Memory B cell (primary cell): ENCODE results near the gene MYH14.
"Not testable (repeated sequence)": the region's sequence is repeated elsewhere in the genome, so short reads cannot be mapped to it uniquely, and the experiment has no call there.

Experiments used
- ATAC-seq: fragments of 150-1000 bp; cut with Tn5 transposase; 2 replicates; pipeline ENCODE4 v1.10.0; 2021; ENCODE audit warnings: low read depth, mild to moderate bottlenecking, moderate library complexity
- DNase-seq, 2 donors: peaks; one replicate each; pipeline ENCODE4 v3.0.0; 2022; ENCODE audit warnings: low spot score in 2 of 2
- H3K27ac Mint-ChIP-seq: one replicate; pipeline ENCODE4 v1.8.0; 2022; ENCODE audit warnings: mild to moderate bottlenecking, moderate library complexity, mixed read lengths
- H3K27me3 Mint-ChIP-seq: one replicate; pipeline ENCODE4 v1.8.0; 2022; ENCODE audit warnings: mixed read lengths
- H3K36me3 Mint-ChIP-seq: one replicate; pipeline ENCODE4 v1.8.0; 2022; ENCODE audit warnings: mild to moderate bottlenecking, mixed read lengths
- H3K4me1 Mint-ChIP-seq: one replicate; pipeline ENCODE4 v1.8.0; 2022; ENCODE audit warnings: mixed read lengths
- H3K4me3 Mint-ChIP-seq: one replicate; pipeline ENCODE4 v1.8.0; 2022; ENCODE audit warnings: mild to moderate bottlenecking, moderate library complexity, mixed read lengths
- H3K9me3 Mint-ChIP-seq: one replicate; pipeline ENCODE4 v1.8.0; 2022; ENCODE audit warnings: mixed read lengths

MYH14 gene

GRCh38 chr19:50224986-50225747 is 21.7 kb downstream of the MYH14 start:
- ATAC-seq (no peak), DNase-seq (no peak)
- no peaks in the 10 kb centered on the region for H3K36me3 Mint-ChIP-seq
- H3K4me1 Mint-ChIP-seq, result no peaks in the 10 kb centered on the region
- peaks cover 4% of the 10 kb centered on the region for H3K9me3 Mint-ChIP-seq
- peaks cover 22% of the 10 kb centered on the region for H3K27me3 Mint-ChIP-seq
- H3K4me3 Mint-ChIP-seq, result no peak overlapping the region
- H3K27ac Mint-ChIP-seq, result no peak overlapping the region

GRCh38 chr19:50226536-50226935 is 23.1 kb downstream of the MYH14 start:
- H3K36me3 Mint-ChIP-seq, result no peaks in the 10 kb centered on the region
- peaks cover 27% of the 10 kb centered on the region for H3K27me3 Mint-ChIP-seq
- no peak for DNase-seq
- H3K9me3 Mint-ChIP-seq, result peaks cover 4% of the 10 kb centered on the region
- no peaks in the 10 kb centered on the region for H3K4me1 Mint-ChIP-seq
- no peak overlapping the region for H3K27ac Mint-ChIP-seq
- no peak overlapping the region for H3K4me3 Mint-ChIP-seq
- ATAC-seq, result no peak

- peaks cover 26% of the 10 kb centered on the region for H3K27me3 Mint-ChIP-seq
- H3K4me3 Mint-ChIP-seq, H3K9me3 Mint-ChIP-seq, H3K4me1 Mint-ChIP-seq, ATAC-seq, H3K27ac Mint-ChIP-seq, H3K36me3 Mint-ChIP-seq, DNase-seq: not testable (repeated sequence)
These were observed 24.7 kb downstream of the MYH14 start for GRCh38 chr19:50228153-50228552.

GRCh38 chr19:50230379-50231351 is 27.2 kb downstream of the MYH14 start:
- no peaks in the 10 kb centered on the region for H3K9me3 Mint-ChIP-seq
- no peaks in the 10 kb centered on the region for H3K36me3 Mint-ChIP-seq
- H3K4me1 Mint-ChIP-seq, result no peaks in the 10 kb centered on the region
- no peak overlapping the region for H3K4me3 Mint-ChIP-seq
- H3K27me3 Mint-ChIP-seq, result peaks cover 17% of the 10 kb centered on the region
- H3K27ac Mint-ChIP-seq, result no peak overlapping the region
- ATAC-seq (no peak), DNase-seq (no peak)

- DNase-seq, H3K4me1 Mint-ChIP-seq, ATAC-seq, H3K9me3 Mint-ChIP-seq, H3K4me3 Mint-ChIP-seq, H3K36me3 Mint-ChIP-seq, H3K27ac Mint-ChIP-seq: not testable (repeated sequence)
- peaks cover 17% of the 10 kb centered on the region for H3K27me3 Mint-ChIP-seq
These were observed 28.0 kb downstream of the MYH14 start for GRCh38 chr19:50231417-50231816.

GRCh38 chr19:50231821-50232220 is 28.4 kb downstream of the MYH14 start:
- H3K36me3 Mint-ChIP-seq, result no peaks in the 10 kb centered on the region
- H3K4me3 Mint-ChIP-seq, result no peak overlapping the region
- no peak overlapping the region for H3K27ac Mint-ChIP-seq
- peaks cover 17% of the 10 kb centered on the region for H3K27me3 Mint-ChIP-seq
- ATAC-seq, result no peak
- no peaks in the 10 kb centered on the region for H3K4me1 Mint-ChIP-seq
- no peak for DNase-seq
- H3K9me3 Mint-ChIP-seq, result no peaks in the 10 kb centered on the region

GRCh38 chr19:50232600-50232999 is 29.2 kb downstream of the MYH14 start:
- Mint-ChIP-seq H3K4me3 (no peak overlapping the region), H3K27ac (no peak overlapping the region), H3K4me1 (no peaks in the 10 kb centered on the region), H3K36me3 (no peaks in the 10 kb centered on the region), H3K27me3 (peaks cover 17% of the 10 kb centered on the region), H3K9me3 (no peaks in the 10 kb centered on the region)
- DNase-seq (no peak), ATAC-seq (no peak)

GRCh38 chr19:50233308-50233910 is 30.0 kb downstream of the MYH14 start:
- DNase-seq, result no peak
- Mint-ChIP-seq H3K27ac (no peak overlapping the region), H3K36me3 (no peaks in the 10 kb centered on the region), H3K27me3 (peaks cover 17% of the 10 kb centered on the region), H3K9me3 (no peaks in the 10 kb centered on the region), H3K4me3 (no peak overlapping the region), H3K4me1 (no peaks in the 10 kb centered on the region)
- ATAC-seq, result no peak

GRCh38 chr19:50237493-50237892 is 34.1 kb downstream of the MYH14 start:
- not testable (repeated sequence) for H3K4me3 Mint-ChIP-seq, H3K27ac Mint-ChIP-seq, H3K36me3 Mint-ChIP-seq, ATAC-seq, H3K4me1 Mint-ChIP-seq, H3K27me3 Mint-ChIP-seq, DNase-seq, H3K9me3 Mint-ChIP-seq

- DNase-seq (no peak), ATAC-seq (no peak)
These were observed 34.6 kb downstream of the MYH14 start for GRCh38 chr19:50238043-50238442.

GRCh38 chr19:50239921-50240590 is 36.6 kb downstream of the MYH14 start:
- Mint-ChIP-seq H3K36me3 (peaks cover 2% of the 10 kb centered on the region), H3K9me3 (peaks cover 1% of the 10 kb centered on the region), H3K27ac (no peak overlapping the region), H3K4me1 (peaks cover 3% of the 10 kb centered on the region), H3K27me3 (peaks cover 12% of the 10 kb centered on the region), H3K4me3 (no peak overlapping the region)
- ATAC-seq, result no peak
- no peak for DNase-seq

More at GRCh38 chr19:50238043-50238442, 34.6 kb downstream of the MYH14 start:
- H3K36me3 Mint-ChIP-seq, result peaks cover 2% of the 10 kb centered on the region
- no peak overlapping the region for H3K27ac Mint-ChIP-seq
- H3K4me3 Mint-ChIP-seq, result no peak overlapping the region
- H3K4me1 Mint-ChIP-seq, result peaks cover 3% of the 10 kb centered on the region
- H3K9me3 Mint-ChIP-seq, result no peaks in the 10 kb centered on the region
- peaks cover 7% of the 10 kb centered on the region for H3K27me3 Mint-ChIP-seq

GRCh38 chr19:50242581-50242980 is 39.2 kb downstream of the MYH14 start:
- ATAC-seq, result no peak
- Mint-ChIP-seq H3K27me3 (peaks cover 15% of the 10 kb centered on the region), H3K27ac (no peak overlapping the region), H3K4me1 (peaks cover 3% of the 10 kb centered on the region), H3K9me3 (peaks cover 1% of the 10 kb centered on the region), H3K36me3 (peaks cover 2% of the 10 kb centered on the region), H3K4me3 (no peak overlapping the region)
- no peak for DNase-seq

GRCh38 chr19:50244695-50245094 is 41.3 kb downstream of the MYH14 start:
- H3K4me3 Mint-ChIP-seq, result no peak overlapping the region
- H3K27me3 Mint-ChIP-seq, result peaks cover 22% of the 10 kb centered on the region
- DNase-seq, result no peak
- no peak overlapping the region for H3K27ac Mint-ChIP-seq
- peaks cover 3% of the 10 kb centered on the region for H3K4me1 Mint-ChIP-seq
- H3K36me3 Mint-ChIP-seq, result peaks cover 4% of the 10 kb centered on the region
- peaks cover 1% of the 10 kb centered on the region for H3K9me3 Mint-ChIP-seq
- no peak for ATAC-seq
